GM18858 (cell line): ENCODE measurements around the gene NUAK1.

Experiments
- ATAC-seq: cut with Tn5 transposase; IDR thresholded peaks from one replicate; pipeline ENCODE4 v1.9.1; 2021; ENCODE audit not compliant: unreplicated experiment

NUAK1 gene

GRCh38 chr12:106066051-106066705 is 72.6 kb downstream of the NUAK1 start:
- no peak for ATAC-seq

GRCh38 chr12:106065506-106065905 is 73.2 kb downstream of the NUAK1 start:
- ATAC-seq: no peak

- no peak for ATAC-seq
Observed at GRCh38 chr12:106064721-106065021, 74.1 kb downstream of the NUAK1 start.

GRCh38 chr12:106063826-106064720 is 74.7 kb downstream of the NUAK1 start:
- ATAC-seq: no peak

- ATAC-seq: no peak
Observed at GRCh38 chr12:106062693-106063092, 76.1 kb downstream of the NUAK1 start.

GRCh38 chr12:106058256-106059182 is 80.2 kb downstream of the NUAK1 start:
- no peak for ATAC-seq

GRCh38 chr12:106054049-106054448 is 84.7 kb downstream of the NUAK1 start:
- ATAC-seq: no peak

- ATAC-seq: no peak
Observed at GRCh38 chr12:106051853-106052531, 86.8 kb downstream of the NUAK1 start.

- ATAC-seq: no peak
Observed at GRCh38 chr12:106049546-106049945, 89.2 kb downstream of the NUAK1 start.

GRCh38 chr12:106049105-106049504 is 89.6 kb downstream of the NUAK1 start:
- ATAC-seq: no peak

GRCh38 chr12:106048676-106049075 is 90.1 kb downstream of the NUAK1 start:
- ATAC-seq: no peak

- no peak for ATAC-seq
Observed at GRCh38 chr12:106048016-106048415, 90.7 kb downstream of the NUAK1 start.

GRCh38 chr12:106046947-106047346 is 91.8 kb downstream of the NUAK1 start:
- no peak for ATAC-seq

- no peak for ATAC-seq
Observed at GRCh38 chr12:106046301-106046846, 92.4 kb downstream of the NUAK1 start.

GRCh38 chr12:106045251-106045674 is 93.5 kb downstream of the NUAK1 start:
- no peak for ATAC-seq

GRCh38 chr12:106044773-106045172 is 94.0 kb downstream of the NUAK1 start:
- ATAC-seq: no peak

GRCh38 chr12:106042037-106042436 is 96.7 kb downstream of the NUAK1 start:
- no peak for ATAC-seq

GRCh38 chr12:106040521-106040920 is 98.2 kb downstream of the NUAK1 start:
- ATAC-seq: no peak

GRCh38 chr12:106039646-106040404 is 98.9 kb downstream of the NUAK1 start:
- no peak for ATAC-seq

- ATAC-seq: no peak
Observed at GRCh38 chr12:106039242-106039641, 99.5 kb downstream of the NUAK1 start.
